Measurements from ENCODE around the gene NEDD4L. TPM values are rescaled to one million over a fixed set of nuclear protein-coding genes. Genes with fewer than 3 reads are reported as not detected.

NEDD4L gene
- total RNA-seq, 6 experiments from 2014 or later, result 11.2 to 28.1 (median 15.7) TPM

- TF ChIP-seq, protein P1, sequence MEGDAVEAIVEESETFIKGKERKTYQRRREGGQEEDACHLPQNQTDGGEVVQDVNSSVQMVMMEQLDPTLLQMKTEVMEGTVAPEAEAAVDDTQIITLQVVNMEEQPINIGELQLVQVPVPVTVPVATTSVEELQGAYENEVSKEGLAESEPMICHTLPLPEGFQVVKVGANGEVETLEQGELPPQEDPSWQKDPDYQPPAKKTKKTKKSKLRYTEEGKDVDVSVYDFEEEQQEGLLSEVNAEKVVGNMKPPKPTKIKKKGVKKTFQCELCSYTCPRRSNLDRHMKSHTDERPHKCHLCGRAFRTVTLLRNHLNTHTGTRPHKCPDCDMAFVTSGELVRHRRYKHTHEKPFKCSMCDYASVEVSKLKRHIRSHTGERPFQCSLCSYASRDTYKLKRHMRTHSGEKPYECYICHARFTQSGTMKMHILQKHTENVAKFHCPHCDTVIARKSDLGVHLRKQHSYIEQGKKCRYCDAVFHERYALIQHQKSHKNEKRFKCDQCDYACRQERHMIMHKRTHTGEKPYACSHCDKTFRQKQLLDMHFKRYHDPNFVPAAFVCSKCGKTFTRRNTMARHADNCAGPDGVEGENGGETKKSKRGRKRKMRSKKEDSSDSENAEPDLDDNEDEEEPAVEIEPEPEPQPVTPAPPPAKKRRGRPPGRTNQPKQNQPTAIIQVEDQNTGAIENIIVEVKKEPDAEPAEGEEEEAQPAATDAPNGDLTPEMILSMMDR (IDR thresholded peaks at IDR 0.05), result no peak; the same call in 1 of the 2 replicates
- H3K27ac Mint-ChIP-seq, result peak overlapping the region; percentile 25; the same call in 1 of the 2 replicates
- H3K4me1 Mint-ChIP-seq (ENCODE audit: low read depth), result peaks cover 27% of the 10 kb centered on the region
- peaks cover 2% of the 10 kb centered on the region for H3K27me3 Mint-ChIP-seq (ENCODE audit: insufficient read depth)
- no peak overlapping the region for H3K4me3 Mint-ChIP-seq
- no peaks in the 10 kb centered on the region for H3K9me3 Mint-ChIP-seq
- DNase-seq, result no peak
- H3K36me3 Mint-ChIP-seq (ENCODE audit: low read depth), result peaks cover 6% of the 10 kb centered on the region; the same call in 1 of the 2 replicates
These were observed 277.0 kb downstream of the NEDD4L start for GRCh38 chr18:58320907-58321561.

DNA sequence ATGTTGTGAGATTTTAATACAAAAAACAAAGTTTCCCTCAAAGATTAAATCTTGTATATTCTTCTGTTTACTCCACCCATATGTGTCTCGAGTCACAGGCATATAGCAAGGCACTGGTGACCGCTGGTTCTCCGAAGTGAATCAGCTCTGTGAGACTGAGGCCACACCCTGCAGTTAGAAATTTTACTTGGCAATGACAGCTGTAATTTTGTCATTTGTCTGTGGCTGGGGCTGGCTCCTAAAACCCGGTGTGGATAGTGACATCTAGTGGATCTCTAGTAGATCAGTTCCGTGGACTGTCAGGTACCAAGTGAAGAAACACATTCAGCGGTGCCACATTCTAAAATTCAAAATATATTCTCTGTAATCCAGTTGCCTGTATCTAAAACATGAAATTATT, 278.0 kb downstream of the NEDD4L start:
- no peaks in the 10 kb centered on the region for H3K9me3 Mint-ChIP-seq
- H3K4me3 Mint-ChIP-seq, result peak overlapping the region; percentile 63
- peaks cover 27% of the 10 kb centered on the region for H3K4me1 Mint-ChIP-seq (ENCODE audit: low read depth)
- peaks cover 6% of the 10 kb centered on the region; the same call in 1 of the 2 replicates for H3K36me3 Mint-ChIP-seq (ENCODE audit: low read depth)
- peaks cover 2% of the 10 kb centered on the region for H3K27me3 Mint-ChIP-seq (ENCODE audit: insufficient read depth)
- H3K27ac Mint-ChIP-seq, result peak overlapping the region; percentile 66
- DNase-seq, result peak; percentile 89
- TF ChIP-seq, protein P1 (IDR thresholded peaks at IDR 0.05), result peak; percentile 78

- Mint-ChIP-seq H3K9me3 (no peaks in the 10 kb centered on the region), H3K27ac (no peak overlapping the region), H3K36me3 (ENCODE audit: low read depth) (peaks cover 6% of the 10 kb centered on the region; the same call in 1 of the 2 replicates), H3K4me3 (no peak overlapping the region), H3K27me3 (ENCODE audit: insufficient read depth) (peaks cover under 1% of the 10 kb centered on the region), H3K4me1 (ENCODE audit: low read depth) (peaks cover 27% of the 10 kb centered on the region)
- TF ChIP-seq, protein P1 (IDR thresholded peaks at IDR 0.05), result no peak
- DNase-seq, result no peak
These were observed 278.4 kb downstream of the NEDD4L start for GRCh38 chr18:58322464-58322863.

GRCh38 chr18:58323866-58324762, 280.1 kb downstream of the NEDD4L start:
- Mint-ChIP-seq H3K27me3 (ENCODE audit: insufficient read depth) (no peaks in the 10 kb centered on the region; the same call in 1 of the 2 replicates), H3K36me3 (ENCODE audit: low read depth) (no peaks in the 10 kb centered on the region), H3K27ac (no peak overlapping the region), H3K4me3 (no peak overlapping the region), H3K4me1 (ENCODE audit: low read depth) (peaks cover 27% of the 10 kb centered on the region), H3K9me3 (no peaks in the 10 kb centered on the region)
- TF ChIP-seq, protein P1 (IDR thresholded peaks at IDR 0.05), result no peak
- no peak for DNase-seq

DNA sequence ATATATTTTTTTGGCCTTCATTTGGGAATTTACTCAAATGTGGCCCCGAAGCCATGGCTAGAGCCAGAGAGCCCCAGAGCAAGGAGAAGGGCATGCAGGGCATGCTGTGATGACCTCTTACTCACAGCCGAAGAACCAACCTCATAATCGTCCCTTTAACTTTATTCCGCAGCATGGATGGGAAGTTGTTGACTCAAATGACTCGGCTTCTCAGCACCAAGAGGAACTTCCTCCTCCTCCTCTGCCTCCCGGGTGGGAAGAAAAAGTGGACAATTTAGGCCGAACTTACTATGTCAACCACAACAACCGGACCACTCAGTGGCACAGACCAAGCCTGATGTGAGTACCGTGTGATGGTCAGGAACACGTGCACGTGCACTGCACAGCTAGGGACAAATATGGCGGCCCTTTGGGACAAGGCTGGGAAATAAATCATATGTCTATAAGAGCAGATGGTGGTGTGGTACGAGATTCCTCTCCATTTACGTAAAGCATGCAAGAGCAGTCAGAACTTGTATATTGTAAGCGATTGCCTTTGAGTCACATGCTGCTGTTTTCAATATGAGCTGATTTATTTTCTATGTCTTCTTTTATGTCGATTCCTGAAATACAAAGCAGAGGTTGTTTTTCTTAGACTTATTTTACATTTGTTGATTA, 280.9 kb downstream of the NEDD4L start:
- TF ChIP-seq, protein P1 (IDR thresholded peaks at IDR 0.05), result no peak
- Mint-ChIP-seq H3K27ac (no peak overlapping the region), H3K4me1 (ENCODE audit: low read depth) (peaks cover 27% of the 10 kb centered on the region), H3K36me3 (ENCODE audit: low read depth) (no peaks in the 10 kb centered on the region), H3K4me3 (no peak overlapping the region), H3K27me3 (ENCODE audit: insufficient read depth) (no peaks in the 10 kb centered on the region; the same call in 1 of the 2 replicates), H3K9me3 (no peaks in the 10 kb centered on the region)
- no peak for DNase-seq
